Fibroblast of upper back skin (primary cell): ENCODE measurements around the gene C2CD5.
"Not testable (repeated sequence)": the region's sequence is repeated elsewhere in the genome, so short reads cannot be mapped to it uniquely, and the experiment has no call there.

ENCODE experiments used
- DNase-seq: peaks from one replicate; pipeline ENCODE4 v3.0.0-alpha.2; 2013

C2CD5 gene

GRCh38 chr12:22535038-22535437 is 9.3 kb downstream of the C2CD5 start:
- DNase-seq: no peak

GRCh38 chr12:22533155-22533554 is 11.2 kb downstream of the C2CD5 start:
- no peak for DNase-seq

GRCh38 chr12:22532317-22532716 is 12.0 kb downstream of the C2CD5 start:
- DNase-seq: no peak

- DNase-seq: no peak
Measured at GRCh38 chr12:22531205-22531604, 13.1 kb downstream of the C2CD5 start.

- DNase-seq: peak; percentile 53
Measured at GRCh38 chr12:22529281-22530060, 14.9 kb downstream of the C2CD5 start.

GRCh38 chr12:22527999-22528398 is 16.3 kb downstream of the C2CD5 start:
- peak; percentile 83 for DNase-seq

GRCh38 chr12:22526836-22527235 is 17.5 kb downstream of the C2CD5 start:
- no peak for DNase-seq

GRCh38 chr12:22525426-22525825 is 18.9 kb downstream of the C2CD5 start:
- peak; percentile 62 for DNase-seq

GRCh38 chr12:22518998-22519397 is 25.3 kb downstream of the C2CD5 start:
- DNase-seq: peak; percentile 58

- no peak for DNase-seq
Measured at GRCh38 chr12:22518060-22518719, 26.2 kb downstream of the C2CD5 start.

- DNase-seq: no peak
Measured at GRCh38 chr12:22514875-22515274, 29.5 kb downstream of the C2CD5 start.

- no peak for DNase-seq
Measured at GRCh38 chr12:22505826-22506225, 38.5 kb downstream of the C2CD5 start.

- no peak for DNase-seq
Measured at GRCh38 chr12:22500100-22500499, 44.2 kb downstream of the C2CD5 start.

- no peak for DNase-seq
Measured at GRCh38 chr12:22499445-22499844, 44.9 kb downstream of the C2CD5 start.

GRCh38 chr12:22494319-22494718 is 50.0 kb downstream of the C2CD5 start:
- DNase-seq: no peak

GRCh38 chr12:22491034-22491433 is 53.3 kb downstream of the C2CD5 start:
- DNase-seq: no peak

GRCh38 chr12:22488478-22488877 is 55.9 kb downstream of the C2CD5 start:
- DNase-seq: no peak

- DNase-seq: not testable (repeated sequence)
Measured at GRCh38 chr12:22487683-22488082, 56.7 kb downstream of the C2CD5 start.

GRCh38 chr12:22481547-22482104 is 62.7 kb downstream of the C2CD5 start:
- DNase-seq: no peak

GRCh38 chr12:22480814-22481213 is 63.5 kb downstream of the C2CD5 start:
- DNase-seq: not testable (repeated sequence)

GRCh38 chr12:22480016-22480415 is 64.3 kb downstream of the C2CD5 start:
- DNase-seq: no peak

GRCh38 chr12:22477894-22478287 is 66.5 kb downstream of the C2CD5 start:
- DNase-seq: no peak

- DNase-seq: peak; percentile 81
Measured at GRCh38 chr12:22477166-22477893, 67.0 kb downstream of the C2CD5 start.
